Activated naive CD8-positive, alpha-beta T cell treated with anti-CD3 and anti-CD28 coated beads, Interleukin-2, amount 10 ng/mL, durations not matched to agents 7 days and 5 days (primary cell): ENCODE data around the gene CEP120. TPM values are rescaled to one million over a fixed set of nuclear protein-coding genes. Genes with fewer than 3 reads are reported as not detected.
A peak's percentile ranks its signal among the peaks of the same experiment; 100 is the strongest.
"Not testable (repeated sequence)": the region's sequence is repeated elsewhere in the genome, so short reads cannot be mapped to it uniquely, and the experiment has no call there.

ENCODE experiments used
- ATAC-seq: fragments of 150-1000 bp; cut with Tn5 transposase; one replicate; pipeline ENCODE4 v1.10.0; 2021; ENCODE audit warnings: low read depth, moderate library complexity
- POLR2A ChIA-PET: fragments of 350-600 bp; sonication (Branson Sonifier 250); formaldehyde crosslinking; loops from one replicate; lab custom pipeline; 2021; ENCODE audit warnings: antibody characterized with exemption; lab: Charles Lee
- DNase-seq: peaks from one replicate; pipeline ENCODE4 v3.0.0; 2021
- H3K27ac Mint-ChIP-seq: one replicate; pipeline ENCODE4 v1.8.0; 2022; ENCODE audit warnings: mild to moderate bottlenecking, mixed read lengths
- H3K27me3 Mint-ChIP-seq: one replicate; pipeline ENCODE4 v1.8.0; 2022; ENCODE audit warnings: mild to moderate bottlenecking, moderate library complexity, mixed read lengths
- H3K36me3 Mint-ChIP-seq: one replicate; pipeline ENCODE4 v1.8.0; 2021; ENCODE audit warnings: mild to moderate bottlenecking, mixed read lengths
- H3K4me1 Mint-ChIP-seq: one replicate; pipeline ENCODE4 v1.8.0; 2021; ENCODE audit warnings: mixed read lengths
- H3K4me3 Mint-ChIP-seq: one replicate; pipeline ENCODE4 v1.8.0; 2022; ENCODE audit warnings: mild to moderate bottlenecking, moderate library complexity, mixed read lengths
- H3K9me3 Mint-ChIP-seq: one replicate; pipeline ENCODE4 v1.8.0; 2021; ENCODE audit warnings: mixed read lengths
- total RNA-seq, 2 experiments: library from RNA; stranded (reverse); gene quantifications; one replicate each; pipeline ENCODE4 v1.2.3, GENCODE V29; 2021

Gene CEP120
- 10 to 100 TPM; 41.7 to 42.8 TPM for total RNA-seq

DNA sequence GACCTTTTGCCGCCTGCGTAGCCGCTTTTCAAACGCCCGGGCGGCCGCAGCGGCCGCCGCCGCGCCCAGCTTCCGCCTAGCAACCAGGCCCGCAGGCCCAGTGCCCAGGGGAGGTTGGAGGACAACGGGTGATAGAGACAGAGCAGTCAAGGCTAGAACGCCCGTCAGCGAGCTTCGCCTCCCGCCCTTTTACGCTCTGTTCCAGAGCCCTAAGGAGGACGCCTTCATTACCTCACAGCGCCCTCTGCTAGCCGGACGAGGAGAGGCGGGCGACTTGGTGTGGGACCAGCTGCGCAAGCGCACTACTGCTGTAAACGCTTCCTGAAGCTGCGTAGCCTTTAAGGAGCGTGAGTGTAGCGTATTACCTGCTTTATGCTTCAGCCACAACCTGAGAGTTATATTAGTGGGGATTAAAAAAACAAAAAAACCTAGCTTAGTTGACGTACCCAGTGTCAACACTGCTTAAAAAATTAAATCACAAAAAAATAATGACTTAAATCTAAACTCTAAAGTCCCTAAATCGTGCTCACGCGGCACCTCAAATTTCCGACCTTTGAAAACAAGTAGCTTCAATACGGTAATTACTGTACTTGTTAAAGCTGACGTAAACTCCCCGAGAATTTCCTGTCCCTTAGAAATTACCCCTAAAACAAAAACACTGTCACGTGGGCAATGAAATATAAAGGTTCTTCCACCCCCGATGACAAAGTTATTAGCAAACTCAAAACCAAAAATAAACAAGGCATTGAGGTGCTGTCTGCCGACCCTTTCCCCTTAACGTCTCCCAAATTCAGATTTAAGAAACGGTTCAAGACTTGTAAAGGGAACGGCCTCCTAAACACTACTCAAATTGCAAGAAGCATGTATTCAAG, at the start of gene CEP120:
Gene CEP120 (minus strand): TSS at position 126 of the 872 bp plus-strand sequence. CDS start 405 bp downstream, outside the sequence.
- H3K27me3 Mint-ChIP-seq, result no peaks in the 10 kb centered on the region
- peaks cover 16% of the 10 kb centered on the region for H3K4me1 Mint-ChIP-seq
- peaks cover 5% of the 10 kb centered on the region for H3K36me3 Mint-ChIP-seq
- DNase-seq (peak; percentile 90), ATAC-seq (peak; percentile 97)
- H3K9me3 Mint-ChIP-seq, result no peaks in the 10 kb centered on the region
- peak within 1 kb of the TSS; percentile 94 for H3K27ac Mint-ChIP-seq
- POLR2A ChIA-PET, result interaction anchor here (0.6 to 2.6 kb wide), 14 partner anchors 10 to 1013 kb away, joined by 3 to 67 read pairs (median 5); partner anchors contain the start of genes CSNK1G3 and SNX2
- no peak within 1 kb of the TSS for H3K4me3 Mint-ChIP-seq

- Mint-ChIP-seq H3K9me3 (peaks cover 11% of the 10 kb centered on the region), H3K27ac (no peak overlapping the region), H3K4me1 (no peaks in the 10 kb centered on the region), H3K4me3 (no peak overlapping the region), H3K27me3 (peaks cover 23% of the 10 kb centered on the region), H3K36me3 (peaks cover 2% of the 10 kb centered on the region)
- DNase-seq (no peak), ATAC-seq (no peak)
- POLR2A ChIA-PET, result no interaction called here
These were observed 49.1 kb upstream of the CEP120 start for GRCh38 chr5:123472150-123472924.

GRCh38 chr5:123471385-123471784, 48.2 kb upstream of the CEP120 start:
- Mint-ChIP-seq H3K4me1 (no peaks in the 10 kb centered on the region), H3K36me3 (peaks cover 2% of the 10 kb centered on the region), H3K9me3 (peaks cover 14% of the 10 kb centered on the region), H3K27me3 (peaks cover 17% of the 10 kb centered on the region), H3K4me3 (no peak overlapping the region), H3K27ac (no peak overlapping the region)
- POLR2A ChIA-PET, result no interaction called here
- DNase-seq, result no peak
- ATAC-seq, result no peak

DNA sequence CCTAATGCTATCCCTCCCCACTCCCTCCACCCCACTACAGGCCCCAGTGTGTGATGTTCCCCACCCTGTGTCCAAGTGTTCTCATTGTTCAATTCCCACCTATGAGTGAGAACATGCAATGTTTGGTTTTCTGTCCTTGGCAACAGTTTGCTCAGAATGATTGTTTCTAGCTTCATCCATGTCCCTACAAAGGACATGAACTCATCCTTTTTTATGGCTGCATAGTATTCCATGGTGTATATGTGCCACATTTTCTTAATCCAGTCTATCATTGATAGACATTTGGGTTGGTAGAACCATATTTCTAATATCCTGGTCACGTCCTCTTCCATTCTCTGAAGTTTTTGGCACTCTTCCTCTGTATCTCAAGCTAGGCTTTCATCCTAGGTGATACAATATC, 43.6 kb upstream of the CEP120 start:
- H3K27ac Mint-ChIP-seq, DNase-seq, H3K4me1 Mint-ChIP-seq, H3K4me3 Mint-ChIP-seq, POLR2A ChIA-PET, H3K36me3 Mint-ChIP-seq, ATAC-seq: not testable (repeated sequence)
- H3K27me3 Mint-ChIP-seq, result peaks cover 11% of the 10 kb centered on the region
- H3K9me3 Mint-ChIP-seq, result peaks cover 14% of the 10 kb centered on the region

GRCh38 chr5:123460296-123460729, 37.1 kb upstream of the CEP120 start:
- POLR2A ChIA-PET, result no interaction called here
- DNase-seq (no peak), ATAC-seq (peak; percentile 33)
- H3K27me3 Mint-ChIP-seq, result no peaks in the 10 kb centered on the region
- H3K27ac Mint-ChIP-seq, result no peak overlapping the region
- no peaks in the 10 kb centered on the region for H3K9me3 Mint-ChIP-seq
- peaks cover 5% of the 10 kb centered on the region for H3K4me1 Mint-ChIP-seq
- no peak overlapping the region for H3K4me3 Mint-ChIP-seq
- no peaks in the 10 kb centered on the region for H3K36me3 Mint-ChIP-seq

GRCh38 chr5:123458994-123459393, 35.8 kb upstream of the CEP120 start:
- H3K27me3 Mint-ChIP-seq, H3K27ac Mint-ChIP-seq, POLR2A ChIA-PET, H3K36me3 Mint-ChIP-seq, H3K9me3 Mint-ChIP-seq, H3K4me1 Mint-ChIP-seq, DNase-seq, ATAC-seq, H3K4me3 Mint-ChIP-seq: not testable (repeated sequence)

- POLR2A ChIA-PET, result no interaction called here
- Mint-ChIP-seq H3K27me3 (no peaks in the 10 kb centered on the region), H3K27ac (no peak overlapping the region)
These were observed 33.0 kb upstream of the CEP120 start for GRCh38 chr5:123456242-123456641.

DNA sequence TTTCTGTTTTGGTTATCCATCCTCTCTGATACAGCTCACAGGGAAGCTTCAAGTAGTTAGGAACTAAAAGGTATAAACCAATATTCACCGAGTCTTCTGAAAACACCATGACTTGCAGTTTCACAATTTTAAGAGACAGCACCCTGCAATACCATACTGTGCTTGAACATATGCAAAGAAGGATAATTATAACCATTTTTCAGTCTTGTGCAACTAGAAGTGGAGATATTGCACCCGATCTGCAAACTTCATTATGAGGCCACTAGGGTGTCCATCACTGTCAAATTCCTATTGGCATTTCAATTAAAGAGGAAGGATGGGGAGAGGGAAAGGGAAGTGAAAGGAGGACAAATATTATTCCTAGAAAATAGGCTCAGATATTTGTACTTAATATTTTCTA, 32.4 kb upstream of the CEP120 start:
- Mint-ChIP-seq H3K36me3 (no peaks in the 10 kb centered on the region), H3K4me3 (no peak overlapping the region), H3K27me3 (no peaks in the 10 kb centered on the region), H3K4me1 (peaks cover 5% of the 10 kb centered on the region), H3K27ac (no peak overlapping the region), H3K9me3 (no peaks in the 10 kb centered on the region)
- ATAC-seq (no peak), DNase-seq (no peak)
- POLR2A ChIA-PET, result interaction anchor here (0.7 kb wide), 1 partner anchor 16 kb away, joined by 3 read pairs; no protein-coding TSS in a partner anchor

More at GRCh38 chr5:123456242-123456641, 33.0 kb upstream of the CEP120 start:
- DNase-seq (no peak), ATAC-seq (no peak)
- H3K9me3 Mint-ChIP-seq, result no peaks in the 10 kb centered on the region
- no peaks in the 10 kb centered on the region for H3K36me3 Mint-ChIP-seq
- H3K4me3 Mint-ChIP-seq, result no peak overlapping the region
- H3K4me1 Mint-ChIP-seq, result peaks cover 5% of the 10 kb centered on the region

- Mint-ChIP-seq H3K36me3 (no peaks in the 10 kb centered on the region), H3K4me1 (peaks cover 2% of the 10 kb centered on the region), H3K9me3 (no peaks in the 10 kb centered on the region), H3K27ac (no peak overlapping the region), H3K4me3 (no peak overlapping the region), H3K27me3 (no peaks in the 10 kb centered on the region)
- no peak for ATAC-seq
- no peak for DNase-seq
- POLR2A ChIA-PET, result interaction anchor here (0.7 kb wide), 1 partner anchor 15 kb away, joined by 3 read pairs; no protein-coding TSS in a partner anchor
These were observed 31.9 kb upstream of the CEP120 start for GRCh38 chr5:123455095-123455494.

DNA sequence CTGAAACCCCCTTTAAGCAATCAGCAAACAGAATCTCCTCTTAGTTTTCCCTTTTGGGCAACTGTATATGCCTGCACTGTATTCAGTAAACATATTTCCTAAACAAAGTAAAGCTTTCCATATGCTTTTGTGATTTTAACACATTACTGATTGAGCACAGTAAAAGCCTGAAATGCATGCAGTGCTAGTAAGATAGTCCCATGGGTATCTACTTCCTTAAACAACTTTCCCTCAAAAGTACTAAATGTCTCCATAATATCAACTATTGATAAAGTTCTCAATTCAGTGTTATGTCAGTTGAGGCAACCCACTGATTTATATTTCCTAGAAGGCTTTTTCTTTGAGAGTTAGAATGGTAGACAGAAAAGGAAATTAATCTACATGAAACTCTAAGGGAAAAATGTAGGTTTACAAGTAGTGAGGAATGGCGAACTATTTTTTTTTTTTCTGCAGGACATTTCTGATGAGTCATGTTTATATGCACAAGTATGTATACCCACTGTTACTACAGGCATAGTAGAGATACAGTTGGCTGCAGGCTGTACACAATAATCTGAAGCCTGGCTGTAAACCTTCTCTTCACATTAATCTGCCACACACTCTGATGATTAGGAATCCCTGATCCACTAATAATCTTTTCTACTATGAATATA, 31.2 kb upstream of the CEP120 start:
- Mint-ChIP-seq H3K27ac (no peak overlapping the region), H3K4me1 (no peaks in the 10 kb centered on the region), H3K27me3 (no peaks in the 10 kb centered on the region), H3K9me3 (no peaks in the 10 kb centered on the region), H3K36me3 (no peaks in the 10 kb centered on the region), H3K4me3 (no peak overlapping the region)
- POLR2A ChIA-PET, result no interaction called here
- no peak for ATAC-seq
- DNase-seq, result no peak

DNA sequence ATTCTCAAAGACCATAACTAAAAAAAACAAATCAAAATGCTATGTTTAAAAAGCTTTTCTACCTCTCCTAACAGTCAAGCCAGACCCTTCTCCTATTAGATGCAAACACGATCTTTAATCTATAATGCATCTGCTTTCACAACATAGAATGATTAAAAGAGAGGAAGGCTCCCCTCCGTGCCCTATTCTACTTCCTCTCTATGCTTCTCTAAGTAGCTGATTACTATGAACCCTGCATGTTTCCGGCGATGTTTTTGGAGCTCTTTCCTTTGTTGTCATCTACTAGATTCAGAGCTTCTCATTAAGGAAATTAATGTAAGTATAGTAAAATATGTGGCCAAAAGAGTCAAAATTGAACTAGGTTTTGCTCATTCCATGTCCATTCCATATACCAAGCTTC, 29.2 kb upstream of the CEP120 start:
- no peak for ATAC-seq
- Mint-ChIP-seq H3K36me3 (no peaks in the 10 kb centered on the region), H3K4me1 (peaks cover 8% of the 10 kb centered on the region), H3K27ac (no peak overlapping the region), H3K4me3 (no peak overlapping the region), H3K9me3 (no peaks in the 10 kb centered on the region), H3K27me3 (no peaks in the 10 kb centered on the region)
- DNase-seq, result no peak
- POLR2A ChIA-PET, result no interaction called here

GRCh38 chr5:123451047-123451446, 27.8 kb upstream of the CEP120 start:
- Mint-ChIP-seq H3K4me1 (peaks cover 8% of the 10 kb centered on the region), H3K36me3 (no peaks in the 10 kb centered on the region), H3K27ac (no peak overlapping the region), H3K9me3 (no peaks in the 10 kb centered on the region), H3K4me3 (no peak overlapping the region), H3K27me3 (no peaks in the 10 kb centered on the region)
- DNase-seq (no peak), ATAC-seq (no peak)
- POLR2A ChIA-PET, result no interaction called here

DNA sequence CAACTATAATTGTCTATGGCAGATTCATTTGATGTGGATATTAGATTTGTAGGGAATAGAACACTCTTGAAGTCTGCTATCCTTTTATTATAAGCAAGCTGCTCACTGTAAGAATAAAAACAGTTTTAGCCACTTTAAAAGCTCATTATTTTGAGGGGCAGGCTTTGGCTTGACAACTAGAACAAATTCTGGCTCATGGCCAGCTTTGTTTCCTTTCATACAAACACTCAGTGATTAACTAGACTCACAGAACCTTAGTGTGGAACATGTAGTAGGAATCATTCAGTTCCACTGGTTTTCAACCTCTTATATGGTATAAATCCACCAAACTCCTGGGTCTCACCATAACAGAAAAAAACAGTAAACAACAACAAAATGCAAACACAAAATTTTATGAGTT, 27.4 kb upstream of the CEP120 start:
- DNase-seq, result no peak
- POLR2A ChIA-PET, result no interaction called here

More for the DNA sequence above, 27.4 kb upstream of the CEP120 start:
- H3K36me3 Mint-ChIP-seq, result no peaks in the 10 kb centered on the region
- ATAC-seq, result no peak
- no peaks in the 10 kb centered on the region for H3K9me3 Mint-ChIP-seq
- H3K4me3 Mint-ChIP-seq, result no peak overlapping the region
- H3K27me3 Mint-ChIP-seq, result no peaks in the 10 kb centered on the region
- peaks cover 8% of the 10 kb centered on the region for H3K4me1 Mint-ChIP-seq
- no peak overlapping the region for H3K27ac Mint-ChIP-seq
